Activated CD4-positive, alpha-beta T cell treated with anti-CD3 and anti-CD28 coated beads, Interleukin-2, amount 50 U/mL, for 24 hours (primary cell): ENCODE measurements around the gene FLNC.

Source experiments
- DNase-seq, 2 donors: peaks; one replicate each; pipeline ENCODE4 v3.0.0-alpha.2; 2020; ENCODE audit warnings: low read depth in 1 of 2, low spot score in 1 of 2

FLNC gene, protein sequence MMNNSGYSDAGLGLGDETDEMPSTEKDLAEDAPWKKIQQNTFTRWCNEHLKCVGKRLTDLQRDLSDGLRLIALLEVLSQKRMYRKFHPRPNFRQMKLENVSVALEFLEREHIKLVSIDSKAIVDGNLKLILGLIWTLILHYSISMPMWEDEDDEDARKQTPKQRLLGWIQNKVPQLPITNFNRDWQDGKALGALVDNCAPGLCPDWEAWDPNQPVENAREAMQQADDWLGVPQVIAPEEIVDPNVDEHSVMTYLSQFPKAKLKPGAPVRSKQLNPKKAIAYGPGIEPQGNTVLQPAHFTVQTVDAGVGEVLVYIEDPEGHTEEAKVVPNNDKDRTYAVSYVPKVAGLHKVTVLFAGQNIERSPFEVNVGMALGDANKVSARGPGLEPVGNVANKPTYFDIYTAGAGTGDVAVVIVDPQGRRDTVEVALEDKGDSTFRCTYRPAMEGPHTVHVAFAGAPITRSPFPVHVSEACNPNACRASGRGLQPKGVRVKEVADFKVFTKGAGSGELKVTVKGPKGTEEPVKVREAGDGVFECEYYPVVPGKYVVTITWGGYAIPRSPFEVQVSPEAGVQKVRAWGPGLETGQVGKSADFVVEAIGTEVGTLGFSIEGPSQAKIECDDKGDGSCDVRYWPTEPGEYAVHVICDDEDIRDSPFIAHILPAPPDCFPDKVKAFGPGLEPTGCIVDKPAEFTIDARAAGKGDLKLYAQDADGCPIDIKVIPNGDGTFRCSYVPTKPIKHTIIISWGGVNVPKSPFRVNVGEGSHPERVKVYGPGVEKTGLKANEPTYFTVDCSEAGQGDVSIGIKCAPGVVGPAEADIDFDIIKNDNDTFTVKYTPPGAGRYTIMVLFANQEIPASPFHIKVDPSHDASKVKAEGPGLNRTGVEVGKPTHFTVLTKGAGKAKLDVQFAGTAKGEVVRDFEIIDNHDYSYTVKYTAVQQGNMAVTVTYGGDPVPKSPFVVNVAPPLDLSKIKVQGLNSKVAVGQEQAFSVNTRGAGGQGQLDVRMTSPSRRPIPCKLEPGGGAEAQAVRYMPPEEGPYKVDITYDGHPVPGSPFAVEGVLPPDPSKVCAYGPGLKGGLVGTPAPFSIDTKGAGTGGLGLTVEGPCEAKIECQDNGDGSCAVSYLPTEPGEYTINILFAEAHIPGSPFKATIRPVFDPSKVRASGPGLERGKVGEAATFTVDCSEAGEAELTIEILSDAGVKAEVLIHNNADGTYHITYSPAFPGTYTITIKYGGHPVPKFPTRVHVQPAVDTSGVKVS (N-terminal part only)

DNA sequence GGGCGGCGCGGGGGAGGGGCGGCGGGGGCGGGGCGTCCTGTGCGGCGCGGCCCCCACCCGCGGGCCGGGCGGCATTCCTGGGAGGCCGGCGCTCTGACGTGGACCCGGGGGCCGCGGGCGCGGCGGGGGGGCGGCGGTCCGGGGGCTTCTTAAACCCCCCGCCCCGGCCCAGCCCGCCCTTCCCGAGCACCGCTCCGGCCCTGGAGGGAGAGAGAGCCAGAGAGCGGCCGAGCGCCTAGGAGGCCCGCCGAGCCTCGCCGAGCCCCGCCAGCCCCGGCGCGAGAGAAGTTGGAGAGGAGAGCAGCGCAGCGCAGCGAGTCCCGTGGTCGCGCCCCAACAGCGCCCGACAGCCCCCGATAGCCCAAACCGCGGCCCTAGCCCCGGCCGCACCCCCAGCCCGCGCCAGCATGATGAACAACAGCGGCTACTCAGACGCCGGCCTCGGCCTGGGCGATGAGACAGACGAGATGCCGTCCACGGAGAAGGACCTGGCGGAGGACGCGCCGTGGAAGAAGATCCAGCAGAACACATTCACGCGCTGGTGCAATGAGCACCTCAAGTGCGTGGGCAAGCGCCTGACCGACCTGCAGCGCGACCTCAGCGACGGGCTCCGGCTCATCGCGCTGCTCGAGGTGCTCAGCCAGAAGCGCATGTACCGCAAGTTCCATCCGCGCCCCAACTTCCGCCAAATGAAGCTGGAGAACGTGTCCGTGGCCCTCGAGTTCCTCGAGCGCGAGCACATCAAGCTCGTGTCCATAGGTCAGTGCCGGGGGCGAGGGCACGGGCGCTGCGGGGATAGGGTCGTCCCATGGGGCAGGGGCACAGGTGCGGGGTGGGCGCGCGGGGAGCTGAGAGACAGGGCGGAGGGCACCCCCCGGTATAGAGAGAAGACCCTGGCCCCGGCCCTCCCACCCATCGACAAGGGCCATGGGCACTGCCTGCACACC is at the start of gene FLNC:
Gene FLNC (plus strand): TSS at position 176 of the 947 bp plus-strand sequence. CDS start 232 bp downstream, at position 408.
- DNase-seq = no peak

DNA sequence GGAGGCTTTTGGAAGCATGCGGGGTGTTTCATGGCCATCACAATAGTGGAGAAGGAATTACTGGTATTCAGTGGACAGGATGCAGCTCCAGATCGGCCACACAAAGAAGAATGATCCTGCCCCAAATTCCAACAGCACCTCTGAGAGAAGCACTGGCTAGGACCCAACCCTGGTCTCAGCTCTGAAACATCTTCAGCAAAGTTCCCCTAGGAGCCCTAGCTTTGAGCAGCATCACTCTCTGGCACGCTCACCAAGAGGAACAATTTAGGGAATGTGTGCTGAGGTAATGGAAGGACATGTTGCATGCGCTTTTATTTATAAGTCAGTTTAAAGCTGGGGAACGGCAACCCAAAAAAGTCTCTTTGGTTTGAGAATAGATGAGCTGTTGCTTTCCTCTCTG is 49.1 kb upstream of the FLNC start:
- DNase-seq = no peak

DNA sequence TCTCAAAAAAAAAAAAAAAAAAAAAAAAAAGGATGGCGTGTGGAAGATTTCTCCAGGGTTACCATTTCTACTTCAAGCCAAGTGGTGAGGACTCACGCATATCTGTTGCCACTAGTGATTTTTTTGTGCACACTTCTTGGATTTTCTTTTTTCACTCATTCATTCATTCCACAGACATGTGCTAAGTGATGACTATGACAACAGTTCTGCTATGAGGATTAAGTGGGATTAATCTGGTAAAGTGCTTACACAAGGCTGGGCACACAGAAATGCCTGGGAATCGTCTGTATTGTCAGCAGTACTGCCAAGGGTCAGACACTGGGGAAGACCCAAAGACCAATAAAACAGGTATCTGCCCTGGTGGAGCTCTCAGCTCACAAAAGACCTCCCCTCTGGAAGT is 48.4 kb upstream of the FLNC start:
- DNase-seq = no peak

DNA sequence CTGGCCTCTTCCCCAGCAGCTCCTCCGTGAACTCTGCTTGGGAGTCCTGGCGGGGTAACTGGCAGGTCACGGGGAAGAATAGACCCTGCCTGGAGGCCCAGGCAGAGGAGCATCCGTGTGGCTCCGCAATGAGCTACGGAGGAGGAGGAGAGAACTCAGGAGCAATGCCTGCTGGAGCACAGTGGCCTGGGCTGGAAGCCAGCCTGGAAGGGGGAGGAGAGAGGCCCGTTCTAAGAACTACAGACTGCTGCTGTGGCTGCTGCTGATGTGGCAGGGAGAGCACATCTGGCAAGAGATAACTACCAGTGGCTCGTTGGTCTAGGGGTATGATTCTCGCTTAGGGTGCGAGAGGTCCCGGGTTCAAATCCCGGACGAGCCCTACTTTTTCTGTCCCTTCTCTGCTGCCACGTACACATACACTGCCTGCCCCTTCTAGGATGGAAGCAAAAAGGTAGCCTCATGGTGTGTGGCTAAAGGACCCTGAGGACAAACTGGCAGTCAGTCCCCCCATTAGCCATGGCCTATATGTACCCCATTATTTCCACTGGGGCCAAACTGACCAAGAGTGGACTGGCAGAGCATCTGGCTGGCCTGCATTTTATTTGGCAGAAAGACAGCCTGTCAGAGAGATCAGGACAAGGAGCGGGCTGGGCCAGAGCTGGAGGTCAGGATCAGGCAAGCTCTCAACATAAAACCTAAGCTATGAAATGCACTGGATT is 46.9 kb upstream of the FLNC start:
- no peak for DNase-seq

DNA sequence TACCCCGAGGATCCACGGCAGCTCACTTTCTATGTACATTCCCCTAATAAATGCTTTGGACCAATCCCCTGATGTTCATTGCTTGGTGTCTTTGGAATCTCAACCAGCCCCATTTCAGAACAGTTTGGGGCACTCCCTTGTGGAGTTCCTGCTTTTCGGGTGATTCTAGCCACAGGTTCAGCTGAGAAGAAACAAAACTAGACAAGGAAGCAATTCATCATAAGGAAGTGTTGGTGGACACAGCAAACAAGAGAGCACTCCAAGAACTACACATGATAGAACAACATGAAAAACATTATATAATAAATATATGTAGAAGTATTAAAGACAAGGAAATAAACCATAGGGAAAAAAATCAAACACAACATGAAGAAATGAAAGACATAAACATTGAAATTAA is 44.5 kb upstream of the FLNC start:
- no peak for DNase-seq

DNA sequence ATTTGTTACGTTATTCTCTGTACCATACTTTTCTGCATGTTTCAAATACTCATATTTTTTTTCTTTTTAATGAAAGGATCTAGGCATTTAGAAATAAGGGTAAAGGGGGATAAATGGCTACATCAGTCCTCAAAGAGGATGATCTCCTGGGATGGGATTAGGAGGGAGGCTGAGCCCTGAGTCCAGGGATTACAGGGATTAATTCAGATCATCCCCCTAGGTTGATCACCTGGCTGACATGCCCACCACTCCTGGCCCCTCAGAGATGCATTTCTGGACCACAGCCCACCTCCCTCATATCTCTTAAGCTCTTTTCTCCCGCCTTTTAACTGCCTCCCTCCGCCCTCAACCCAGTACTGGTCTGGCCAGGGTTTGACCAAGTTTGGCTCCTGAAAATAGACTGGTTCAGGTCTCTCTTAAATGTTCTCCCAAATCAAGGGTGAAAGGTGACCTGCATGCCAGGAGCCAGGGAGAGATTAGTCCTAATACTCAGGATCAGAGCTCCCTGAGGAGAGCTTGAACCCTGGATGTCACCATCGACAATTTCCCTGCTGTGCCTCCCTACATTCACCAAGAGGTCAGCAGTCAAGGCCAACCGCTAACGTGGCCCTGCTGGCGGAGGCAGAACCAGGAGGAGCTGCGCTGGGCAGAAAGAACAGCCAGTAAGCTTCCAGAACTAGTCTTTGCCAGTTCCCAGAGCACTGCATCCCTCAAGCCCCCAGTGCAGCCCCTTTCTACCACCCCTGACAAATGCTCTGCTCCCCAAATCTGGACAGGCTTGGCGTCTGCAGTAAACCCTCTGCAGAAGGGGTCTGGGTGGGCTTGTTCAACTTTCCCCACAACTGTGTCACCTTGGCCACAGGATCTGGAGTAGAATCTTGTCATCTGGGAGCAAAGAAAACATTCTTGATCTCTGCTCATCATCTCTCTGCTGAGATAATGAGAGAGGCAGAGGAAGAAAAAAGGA is 41.5 kb upstream of the FLNC start:
- no peak for DNase-seq

DNA sequence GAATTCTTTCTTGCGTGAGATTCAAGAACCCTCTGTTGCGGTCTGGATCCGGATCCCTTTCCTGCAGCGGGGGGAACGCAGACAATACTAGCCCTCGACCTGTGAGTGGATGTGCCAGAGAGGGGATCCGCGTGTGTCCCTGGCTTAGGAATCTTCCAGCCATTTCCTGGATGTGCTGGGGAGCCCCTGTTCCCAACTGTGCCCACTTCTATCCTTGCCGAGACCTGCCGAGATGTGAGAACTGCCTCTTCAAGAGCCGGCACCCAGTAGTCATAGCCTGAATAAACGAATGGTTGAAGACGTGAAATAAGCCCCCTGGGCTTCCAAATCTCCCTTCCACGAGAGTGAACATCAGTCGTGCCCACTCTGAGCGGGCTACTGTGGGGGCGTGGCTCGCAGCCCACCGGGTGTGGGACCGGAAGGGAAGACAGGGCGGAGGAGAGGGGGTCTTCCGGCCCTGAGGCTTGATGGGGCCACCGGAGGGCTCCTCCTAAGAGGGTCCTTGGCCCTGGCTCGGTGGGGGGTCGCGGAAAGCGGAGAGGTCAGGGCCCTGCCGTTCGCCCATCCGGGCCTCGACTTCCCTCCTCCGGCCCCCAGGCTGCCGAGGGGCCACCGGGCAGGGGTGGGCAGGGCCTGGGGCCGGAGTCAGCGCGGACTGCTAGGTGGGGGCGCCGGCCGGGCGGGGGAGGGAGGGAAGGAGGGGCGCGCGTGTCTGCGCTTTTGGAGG is 39.7 kb upstream of the FLNC start:
- DNase-seq = no peak

DNA sequence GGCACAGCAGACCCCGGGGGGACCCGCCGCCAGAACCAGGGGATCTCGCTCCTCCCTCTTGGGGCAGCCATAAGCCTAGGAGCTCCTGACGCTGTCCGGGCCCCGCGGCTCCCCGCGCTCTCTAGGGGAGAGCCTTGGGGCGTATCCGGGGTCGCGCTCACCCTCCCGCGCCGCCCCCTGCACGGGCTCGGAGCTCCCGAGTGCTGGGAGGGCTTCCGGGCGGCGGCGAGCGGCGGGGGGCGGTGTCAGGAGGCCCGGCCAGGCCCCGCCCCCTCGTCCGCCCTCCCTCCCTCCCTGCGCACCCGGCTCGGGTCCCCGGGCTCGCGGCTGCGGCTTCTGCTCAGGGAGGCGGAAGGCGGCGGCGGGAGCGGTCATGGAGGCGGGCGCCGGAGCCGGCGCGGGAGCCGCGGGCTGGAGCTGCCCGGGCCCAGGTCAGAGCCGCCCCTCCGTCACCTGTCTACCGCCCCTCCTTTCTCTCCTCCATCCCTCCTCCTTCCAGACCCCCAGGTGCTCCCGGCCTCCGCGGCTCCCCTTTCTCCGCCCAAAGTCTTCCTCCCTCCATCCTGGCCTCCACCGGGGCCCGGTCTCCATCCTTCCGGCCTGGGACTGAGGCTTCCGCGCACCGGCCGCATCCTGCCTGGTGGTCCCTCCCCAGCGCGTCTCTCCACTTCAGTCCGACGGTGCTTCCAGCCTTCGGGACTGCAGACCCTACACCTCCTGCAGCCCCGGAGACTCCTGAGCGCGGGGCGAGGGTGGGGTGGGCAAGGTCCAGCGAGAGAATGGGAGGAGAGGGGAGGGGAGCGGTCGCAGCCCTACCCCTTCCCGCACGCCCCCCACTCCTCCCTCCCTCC is 38.9 kb upstream of the FLNC start, which contains the start of gene CCDC136:
Gene CCDC136 (plus strand): TSS at position 848 of the 851 bp plus-strand sequence. CDS start 444 bp downstream, outside the sequence.
- peak; percentile 51 to 63 for DNase-seq

DNA sequence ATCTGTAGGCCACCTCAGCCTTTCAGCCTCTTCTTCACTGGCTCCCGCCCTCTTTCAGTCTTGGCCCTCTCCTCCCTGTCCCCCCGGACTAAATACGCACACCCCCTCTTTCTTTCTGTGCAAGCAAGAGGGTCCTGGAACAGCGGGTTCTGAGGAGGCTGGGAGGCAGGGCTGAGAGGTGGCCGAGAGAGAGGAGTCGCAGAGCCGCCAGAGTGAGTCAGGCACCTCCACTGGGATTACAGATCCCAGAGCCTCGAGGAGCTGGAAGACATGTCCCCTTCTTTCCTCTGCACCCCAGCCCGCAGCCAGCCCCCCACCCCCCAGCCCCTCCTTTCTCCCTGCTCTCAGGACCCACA is 38.3 kb upstream of the FLNC start:
- DNase-seq = no peak

DNA sequence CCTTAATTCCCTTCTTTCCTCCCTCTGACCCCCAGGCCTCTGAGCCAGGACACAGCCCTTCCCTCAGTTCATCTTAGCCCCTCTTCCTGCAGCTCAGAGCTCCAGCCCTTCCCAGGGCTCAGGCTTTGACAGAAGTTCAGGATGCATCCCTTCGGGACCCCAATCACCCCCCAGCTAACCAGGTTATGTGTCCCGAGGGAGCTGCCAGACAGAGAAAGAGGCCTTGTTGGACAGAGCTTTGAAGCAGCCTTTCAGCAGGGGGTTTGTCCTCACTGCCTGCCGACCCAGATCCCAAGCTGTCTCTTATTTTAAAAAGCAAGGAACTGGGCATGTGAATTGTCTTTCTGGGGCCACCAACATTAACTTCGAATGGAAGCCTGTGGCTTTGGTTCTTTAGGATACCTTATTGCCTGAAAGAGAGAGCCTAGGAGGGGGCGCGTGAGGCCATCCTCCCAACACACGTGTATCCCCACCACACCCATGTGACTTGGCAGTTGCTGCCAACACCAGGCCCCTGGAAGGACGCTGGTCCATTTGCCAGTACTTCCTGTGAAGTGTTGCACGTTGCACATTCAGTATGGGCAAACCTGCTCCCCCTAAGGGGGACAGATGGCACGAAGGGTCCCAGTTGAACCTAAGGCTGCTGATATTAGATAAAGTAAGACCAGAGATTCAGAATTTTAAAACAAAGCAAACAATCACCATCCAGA is 37.6 kb upstream of the FLNC start:
- no peak for DNase-seq

DNA sequence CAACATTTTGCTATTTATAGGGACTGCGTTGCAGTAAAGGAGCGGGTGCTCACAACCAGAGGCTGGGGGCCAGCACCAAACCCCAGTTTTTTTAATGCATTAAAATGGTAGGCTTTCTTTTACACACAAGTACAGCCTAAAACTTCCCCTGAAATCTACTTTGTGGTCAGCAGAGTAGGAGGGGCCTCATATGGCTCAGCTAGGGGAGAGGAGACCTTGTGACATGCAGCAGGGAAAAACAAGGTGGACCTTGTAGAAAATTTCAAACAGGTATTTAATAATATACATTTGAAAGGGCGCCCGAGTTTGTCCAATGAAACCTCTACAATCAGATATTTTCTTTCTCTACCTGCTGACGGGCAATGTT is 37.0 kb upstream of the FLNC start:
- no peak for DNase-seq

DNA sequence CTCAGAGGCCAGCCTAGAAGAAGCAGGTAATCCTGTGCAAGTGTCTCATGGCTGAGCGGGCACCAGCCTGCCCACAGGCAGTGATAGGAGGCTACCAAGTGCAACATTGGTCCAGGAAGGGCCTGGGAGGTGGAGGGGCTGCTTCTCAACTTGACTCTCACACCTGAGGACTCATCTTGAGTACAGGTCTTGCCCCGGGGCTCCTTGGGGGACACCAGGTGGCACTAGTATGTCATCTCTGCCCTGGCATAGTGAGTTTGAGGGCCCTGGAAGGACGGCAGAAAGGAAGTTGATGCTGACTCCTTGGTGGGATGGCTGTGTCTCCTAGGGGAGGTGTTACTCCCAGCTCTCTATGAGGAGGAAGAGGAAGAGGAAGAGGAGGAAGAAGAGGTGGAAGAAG is 36.2 kb upstream of the FLNC start:
- DNase-seq = no peak

DNA sequence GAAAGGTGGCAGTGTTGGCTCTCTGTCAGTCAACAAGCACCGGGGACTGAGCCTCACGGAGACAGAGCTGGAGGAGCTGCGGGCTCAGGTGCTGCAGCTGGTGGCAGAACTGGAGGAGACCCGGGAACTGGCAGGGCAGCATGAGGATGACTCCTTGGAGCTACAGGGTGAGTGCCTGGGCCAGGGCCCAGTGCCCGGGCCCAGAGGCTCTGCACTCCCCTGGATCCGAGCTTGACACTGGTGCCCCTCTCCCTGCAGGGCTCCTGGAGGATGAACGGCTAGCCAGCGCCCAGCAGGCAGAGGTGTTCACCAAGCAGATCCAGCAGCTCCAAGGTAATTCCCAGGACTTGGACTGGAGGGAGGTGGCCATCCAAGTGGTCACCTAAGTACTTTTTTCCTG is 35.8 kb upstream of the FLNC start:
- no peak for DNase-seq

DNA sequence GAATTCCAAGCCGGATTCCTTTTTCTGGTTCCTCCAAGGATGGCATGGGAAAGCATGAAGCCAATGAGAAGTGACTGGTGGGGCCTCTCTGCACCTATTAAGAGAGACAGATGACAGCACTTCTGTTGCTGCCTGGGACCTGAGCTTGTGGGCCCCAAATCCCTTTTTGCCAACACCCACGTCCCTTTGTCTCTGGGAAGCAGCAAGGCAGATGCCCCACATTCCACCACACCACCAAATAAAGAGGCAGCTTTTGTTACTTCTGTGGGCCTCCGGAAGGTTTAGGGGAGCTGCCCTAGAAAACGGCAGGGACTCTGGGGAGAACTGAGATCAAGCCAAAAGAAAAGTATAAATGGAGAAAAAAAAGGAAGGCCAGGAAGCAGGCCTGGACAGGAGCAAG is 35.1 kb upstream of the FLNC start:
- no peak for DNase-seq

DNA sequence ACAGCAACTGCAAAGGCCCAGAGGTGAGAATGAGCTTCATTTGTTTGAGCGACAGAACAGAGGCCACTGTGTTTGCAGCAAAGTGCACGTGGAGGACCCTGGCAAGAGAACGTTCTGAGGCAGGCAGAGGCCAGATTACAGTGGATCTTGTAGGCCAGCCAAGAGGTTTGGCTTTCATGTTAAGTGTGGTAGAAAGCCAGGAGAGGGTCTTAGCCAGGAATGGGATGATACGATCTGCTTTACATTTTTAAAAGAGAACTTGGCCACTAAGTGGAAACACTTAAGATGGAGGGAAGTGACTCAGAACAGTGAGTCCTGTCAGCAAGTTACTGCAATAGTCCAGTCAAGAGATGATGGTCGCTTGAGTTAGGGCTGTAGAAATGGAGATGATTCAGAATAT is 33.9 kb upstream of the FLNC start:
- no peak for DNase-seq

DNA sequence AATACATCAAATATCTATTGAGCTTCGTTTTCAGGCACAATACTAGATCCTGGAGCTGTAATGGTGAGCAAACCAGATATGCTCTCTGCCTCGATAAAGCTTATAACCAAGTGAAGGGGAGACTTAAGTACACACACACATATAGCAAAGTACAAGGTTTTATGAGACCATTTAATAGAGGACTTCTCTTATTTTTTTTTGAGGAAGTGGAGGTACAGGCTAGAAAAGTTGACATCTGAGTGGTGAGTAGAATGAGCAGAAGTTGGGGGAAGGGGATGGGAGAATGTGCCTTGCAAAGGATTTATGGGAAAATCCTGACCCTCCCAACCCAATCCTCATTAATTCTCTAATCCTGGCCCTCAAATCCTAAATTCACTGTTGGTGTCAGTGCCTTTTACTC is 30.8 kb upstream of the FLNC start:
- DNase-seq = no peak
